H1 (cell line): ENCODE data around the gene EAPP. TPM values are rescaled to one million over a fixed set of nuclear protein-coding genes. Genes with fewer than 3 reads are reported as not detected.

Source experiments
- CTCF ChIA-PET: fragments of 300-600 bp; sonication (Branson Sonifier 250); formaldehyde crosslinking; loops from one replicate; lab custom pipeline; 2021; ENCODE audit not compliant: partially characterized antibody; lab: Charles Lee
- POLR2A ChIA-PET: fragments of 300-600 bp; sonication (Branson Sonifier 250); formaldehyde crosslinking; loops from one replicate; lab custom pipeline; 2021; ENCODE audit warnings: inconsistent platforms; ENCODE audit not compliant: partially characterized antibody; lab: Charles Lee
- DNase-seq, 2 experiments: peaks; one replicate each; pipeline versions ENCODE4 v3.0.0 to v3.0.0-alpha.2; 2010 to 2022; ENCODE audit warnings: low spot score in 2 of 2, low read depth in 1 of 2, mixed read lengths in 1 of 2
- FAIRE-seq: peaks from 2 replicates; lab custom pipeline; 2011; peaks lifted over from hg19 to GRCh38; lab: Jason Lieb, UNC
- H2AFZ ChIP-seq: 2 replicates; pipeline ENCODE4 v1.8.1; 2012; ENCODE audit warnings: low read length, inconsistent platforms
- H2AK5ac ChIP-seq: 2 replicates; pipeline ENCODE4 v1.6.1; 2013; ENCODE audit warnings: low read depth, low read length
- H2BK120ac ChIP-seq: replicated peaks from 2 replicates; pipeline ENCODE3; 2013; ENCODE audit warnings: low read depth, low read length, inconsistent platforms
- H2BK12ac ChIP-seq: 2 replicates; pipeline ENCODE4 v1.6.1; 2013; ENCODE audit warnings: low read depth, low read length
- H2BK15ac ChIP-seq: 2 replicates; pipeline ENCODE4 v1.6.1; 2013; ENCODE audit warnings: low read length
- H2BK20ac ChIP-seq: 2 replicates; pipeline ENCODE4 v1.6.1; 2013; ENCODE audit warnings: low read length
- H2BK5ac ChIP-seq: 2 replicates; pipeline ENCODE4 v1.6.1; 2013; ENCODE audit warnings: low read depth, low read length
- H3K14ac ChIP-seq: 2 replicates; pipeline ENCODE4 v1.6.1; 2013; ENCODE audit warnings: inconsistent platforms; ENCODE audit not compliant: insufficient read length
- H3K18ac ChIP-seq: 2 replicates; pipeline ENCODE4 v1.6.1; 2013; ENCODE audit warnings: low read length; ENCODE audit errors: extremely low read depth
- H3K23ac ChIP-seq: 2 replicates; pipeline ENCODE4 v1.6.1; 2013; ENCODE audit warnings: inconsistent platforms; ENCODE audit not compliant: insufficient read length
- H3K23me2 ChIP-seq: 2 replicates; pipeline ENCODE4 v1.6.1; 2013; ENCODE audit warnings: low read depth, low read length
- H3K27ac ChIP-seq: 2 replicates; pipeline ENCODE4 v1.6.1; 2011; ENCODE audit warnings: low read depth, low read length, inconsistent platforms
- H3K27me3 ChIP-seq, 4 experiments: replicated peaks in 1 of 4; 1 replicate in 1 of 4; 2 replicates in 3 of 4; pipeline versions ENCODE4 v1.6.1 to v1.8.1; 2011 to 2013; ENCODE audit warnings: low read length in 3 of 4, mild to moderate bottlenecking in 3 of 4, inconsistent platforms in 2 of 4, mixed read lengths in 2 of 4, moderate library complexity in 1 of 4; ENCODE audit not compliant: control insufficient read depth in 3 of 4, insufficient read depth in 3 of 4; ENCODE audit errors: extremely low read depth in 1 of 4
- H3K36me3 ChIP-seq, 4 experiments: 2 replicates each; pipeline versions ENCODE4 v1.6.1 to v1.8.1; 2011 to 2013; ENCODE audit warnings: mild to moderate bottlenecking in 4 of 4, low read length in 3 of 4, moderate library complexity in 2 of 4, control low read depth in 1 of 4, inconsistent platforms in 1 of 4; ENCODE audit not compliant: insufficient read depth in 4 of 4, control insufficient read depth in 2 of 4
- H3K4ac ChIP-seq: replicated peaks from 2 replicates; pipeline ENCODE3; 2013; ENCODE audit warnings: low read length, low read depth, mixed read lengths, inconsistent platforms; ENCODE audit not compliant: insufficient read length
- H3K4me1 ChIP-seq, 4 experiments: replicated peaks in 1 of 4; 1 replicate in 1 of 4; 2 replicates in 3 of 4; pipeline versions ENCODE4 v1.6.1 to v1.8.1; 2011 to 2013; ENCODE audit warnings: low read length in 3 of 4, inconsistent platforms in 2 of 4, mixed read lengths in 1 of 4; ENCODE audit not compliant: insufficient read depth in 4 of 4, control insufficient read depth in 3 of 4
- H3K4me2 ChIP-seq, 2 experiments: 2 replicates each; pipeline versions ENCODE4 v1.6.1 to v1.8.1; 2011 to 2013; ENCODE audit warnings: low read depth in 2 of 2, low read length in 2 of 2, control low read depth in 1 of 2, inconsistent platforms in 1 of 2, mild to moderate bottlenecking in 1 of 2; ENCODE audit not compliant: insufficient read depth in 1 of 2
- H3K4me3 ChIP-seq, 4 experiments: fragments of 200-600, 300-600 bp in 1 of 4; sonication (generic), shearing (Covaris generic), sonication (Bioruptor Twin) in 1 of 4; 2 replicates each; pipeline versions ENCODE4 v1.5.1 to v1.8.1; 2011 to 2016; ENCODE audit warnings: low read length in 4 of 4, low read depth in 3 of 4, control low read depth in 2 of 4, inconsistent platforms in 2 of 4, mild to moderate bottlenecking in 2 of 4, mixed read lengths in 1 of 4, moderate library complexity in 1 of 4; ENCODE audit not compliant: insufficient read depth in 2 of 4; ENCODE audit errors: extremely low read depth in 1 of 4
- H3K56ac ChIP-seq: replicated peaks from 2 replicates; pipeline ENCODE3; 2013; ENCODE audit warnings: low read depth, mild to moderate bottlenecking, mixed read lengths, low read length, inconsistent platforms; ENCODE audit not compliant: insufficient read length
- H3K79me1 ChIP-seq: 2 replicates; pipeline ENCODE4 v1.6.1; 2013; ENCODE audit warnings: low read depth, low read length, control low read depth
- H3K79me2 ChIP-seq, 2 experiments: 2 replicates each; pipeline versions ENCODE4 v1.6.1 to v1.8.1; 2012 to 2013; ENCODE audit warnings: low read length in 2 of 2, mild to moderate bottlenecking in 2 of 2, inconsistent platforms in 1 of 2; ENCODE audit not compliant: insufficient read depth in 2 of 2, control insufficient read depth in 1 of 2
- H3K9ac ChIP-seq, 4 experiments: replicated peaks in 1 of 4; 1 replicate in 1 of 4; 2 replicates in 3 of 4; pipeline versions ENCODE4 v1.6.1 to v1.8.1; 2011 to 2013; ENCODE audit warnings: low read depth in 3 of 4, low read length in 3 of 4, control low read depth in 2 of 4, mild to moderate bottlenecking in 2 of 4, moderate library complexity in 2 of 4, inconsistent platforms in 1 of 4; ENCODE audit errors: extremely low read depth in 1 of 4
- H3K9me3 ChIP-seq, 2 experiments: 2 replicates each; pipeline versions ENCODE4 v1.6.1 to v1.8.1; 2012 to 2013; ENCODE audit warnings: mild to moderate bottlenecking in 2 of 2, moderate library complexity in 2 of 2, control low read depth in 1 of 2, inconsistent platforms in 1 of 2, low read depth in 1 of 2, low read length in 1 of 2, mixed read lengths in 1 of 2; ENCODE audit not compliant: insufficient read depth in 2 of 2
- H4K20me1 ChIP-seq, 2 experiments: replicated peaks in 1 of 2; 2 replicates each; pipeline versions ENCODE3 to v1.8.1; 2011 to 2013; ENCODE audit warnings: inconsistent platforms in 2 of 2, low read length in 2 of 2, mild to moderate bottlenecking in 1 of 2; ENCODE audit not compliant: insufficient read depth in 2 of 2, control insufficient read depth in 1 of 2
- H4K5ac ChIP-seq: 2 replicates; pipeline ENCODE4 v1.6.1; 2013; ENCODE audit warnings: low read length, low read depth, mixed read lengths, inconsistent platforms; ENCODE audit not compliant: insufficient read length
- H4K8ac ChIP-seq: 2 replicates; pipeline ENCODE4 v1.8.0; 2013; ENCODE audit warnings: mild to moderate bottlenecking, moderate library complexity, low read length, inconsistent platforms; ENCODE audit not compliant: insufficient read depth; ENCODE audit errors: extremely low read depth
- H4K91ac ChIP-seq: replicated peaks from 2 replicates; pipeline ENCODE3; 2013; ENCODE audit warnings: low read length, mixed read lengths, inconsistent platforms; ENCODE audit not compliant: insufficient read length
- ASH2L ChIP-seq: fragments of 200-600, 300-600 bp; sonication (generic); IDR thresholded peaks from one replicate; pipeline ENCODE4 v1.7.1; 2017; ENCODE audit warnings: low read length
- KDM4A ChIP-seq: IDR thresholded peaks from one replicate; pipeline ENCODE4 v1.7.1; 2012; ENCODE audit warnings: low read depth, mild to moderate bottlenecking, moderate library complexity, low read length, inconsistent platforms; ENCODE audit not compliant: severe bottlenecking
- POLR2A ChIP-seq, 2 experiments: IDR thresholded peaks; 1 replicate in 1 of 2; 2 replicates in 1 of 2; pipeline ENCODE4 v1.6.1; 2011; ENCODE audit warnings: low read depth in 2 of 2, low read length in 2 of 2, mild to moderate bottlenecking in 2 of 2; ENCODE audit errors: control extremely low read depth in 1 of 2
- POLR2AphosphoS5 ChIP-seq: IDR thresholded peaks from 2 replicates; pipeline ENCODE4 v1.6.1; 2011; ENCODE audit warnings: low read depth, low read length
- SRF ChIP-seq: IDR thresholded peaks from 2 replicates; pipeline ENCODE4 v1.6.1; 2011; ENCODE audit warnings: mild to moderate bottlenecking, low read depth, low read length, moderate library complexity
- SUZ12 ChIP-seq: fragments of 200-600 bp; sonication (generic); IDR thresholded peaks from 2 replicates; pipeline ENCODE4 v1.6.1; 2012; ENCODE audit warnings: mild to moderate bottlenecking, inconsistent platforms, low read length, moderate library complexity, mixed read lengths
- TAF7 ChIP-seq: optimal IDR thresholded peaks from 2 replicates; pipeline ENCODE3; 2011; ENCODE audit warnings: low read depth, mild to moderate bottlenecking, inconsistent platforms, low read length, moderate library complexity, borderline replicate concordance
- TBP ChIP-seq: IDR thresholded peaks from 2 replicates; pipeline ENCODE4 v1.6.1; 2011; ENCODE audit warnings: low read depth, low read length, improper control_type of control experiment
- WGBS, 2 experiments: shearing (Covaris generic) in 1 of 2; methylation state at CpG; one replicate each; pipeline versions ENCODE4 v1.1.6 to v1.1.7; 2013 to 2015; ENCODE audit warnings: low lambda C conversion rate in 2 of 2, mixed read lengths in 2 of 2, inconsistent platforms in 1 of 2, low coverage in 1 of 2, missing lambda C conversion rate in 1 of 2; ENCODE audit not compliant: insufficient replicate concordance in 2 of 2, insufficient coverage in 1 of 2, insufficient read length in 1 of 2; ENCODE audit errors: extremely low coverage in 1 of 2, missing lambda C conversion rate in 1 of 2; 5-methylcytosine and 5-hydroxymethylcytosine counted together
- polyA plus RNA-seq, 7 experiments: library from polyadenylated mRNA; depleted of rRNA in 3 of 7; stranded (reverse) in 5 of 7; unstranded in 2 of 7; fragments of >200 nt in 5 of 7; fragments of 200-250 nt in 2 of 7; gene quantifications; 1 replicate in 5 of 7; 2 replicates in 1 of 7; 4 replicates in 1 of 7; pipeline versions ENCODE4 v1.2.1 to v1.2.3, GENCODE V29; 2011 to 2013; ENCODE audit warnings: missing spikeins in 2 of 7, mixed read lengths in 2 of 7
- total RNA-seq: library from RNA; stranded (reverse); fragmentation: NEBNext Ultra II Directional; extraction: Animal tissue kit (Norgen Biotek cat#: 25700); gene quantifications from 2 replicates; pipeline ENCODE4 v1.2.1, GENCODE V29; 2021

Gene EAPP
- total and polyA plus RNA-seq, 2 of the 8 experiments (the other 6 are each of a cell fraction or from before 2014, with no cell fraction given): 18.3 to 28.7 TPM

GRCh38 chr14:34538871-34539406 is 562 bp downstream of the EAPP start:
- Histone ChIP-seq H3K23ac (no peak overlapping the region), H4K91ac (peak overlapping the region; percentile 80), H2BK20ac (no peak overlapping the region), H3K4ac (no peak overlapping the region), H3K4me1 (no peaks in the 10 kb centered on the region; a peak in 2 of 7 replicates)
- no peak for TF ChIP-seq ASH2L
- no peak for TF ChIP-seq POLR2A (IDR thresholded peaks at IDR 0.05; ENCODE audit: control extremely low read depth in 1 of 2, low read depth in 2 of 2, low read length in 2 of 2)
- TF ChIP-seq KDM4A: no peak
- no peak for TF ChIP-seq TAF7
- no peak for TF ChIP-seq SRF
- no peak for TF ChIP-seq TBP
- TF ChIP-seq SUZ12: no peak
- TF ChIP-seq POLR2AphosphoS5: no peak
- TF ChIP-seq, all 59 proteins: peak for 0
- DNase-seq (no peak), FAIRE-seq (no peak)
- Histone ChIP-seq H2BK12ac (0 out of 2 replicates have a peak overlapping the region, but pooled peaks have one; percentile 75), H3K79me1 (no peaks in the 10 kb centered on the region), H2AK5ac (no peak overlapping the region), H3K36me3 (peaks cover 0 to 6% (median 2%) of the 10 kb centered on the region in 4 experiments; a peak in 3 of 8 replicates), H3K27me3 (no peaks in the 10 kb centered on the region), H3K4me2 (peak overlapping the region; percentile 71), H3K79me2 (peaks cover 3 to 24% of the 10 kb centered on the region in 2 experiments; a peak in 2 of 4 replicates), H3K4me3 (peak overlapping the region; percentile 79 to 99 (median 98)), H2BK5ac (peak overlapping the region; percentile 96), H3K18ac (peak overlapping the region; percentile 95; the same call in 1 of the 2 replicates), H2AFZ (peak overlapping the region; percentile 92; the same call in 1 of the 2 replicates), H2BK15ac (no peak overlapping the region), H4K8ac (peak overlapping the region; percentile 99; the same call in 1 of the 2 replicates), H3K14ac (no peak overlapping the region), H3K9me3 (no peaks in the 10 kb centered on the region), H4K5ac (peak overlapping the region; percentile 81), H4K20me1 (no peaks in the 10 kb centered on the region), H3K56ac (peak overlapping the region; percentile 70), H3K23me2 (no peaks in the 10 kb centered on the region), H3K9ac (peak overlapping the region; percentile 87 to 97 (median 96)), H3K27ac (peak overlapping the region; percentile 98), H2BK120ac (no peak overlapping the region)
- CTCF ChIA-PET: interaction anchor here (0.6 to 1.6 kb wide), 2 partner anchors 10 to 599 kb away, joined by 3 to 4 read pairs; no protein-coding TSS in a partner anchor
- POLR2A ChIA-PET: interaction anchor here (1.2 to 1.9 kb wide), 4 partner anchors 9 to 207 kb away, joined by 3 to 5 read pairs (median 4); partner anchors contain the start of gene CFL2
- WGBS, 2 experiments: 15% methylated on average over 13 of the region's 15 CpGs; no CpG with 5 or more reads in 1 of the 2 experiments
